Stimulated activated CD8-positive, alpha-beta memory T cell treated with anti-CD3 and anti-CD28 coated beads, Interleukin-15, amount 100 ng/mL, for 24 hours (primary cell): ENCODE measurements around the gene NUP188.
"Not testable (repeated sequence)": the region's sequence is repeated elsewhere in the genome, so short reads cannot be mapped to it uniquely, and the experiment has no call there.

Source experiments
- DNase-seq: peaks from one replicate; pipeline ENCODE4 v3.0.0-alpha.2; 2020; ENCODE audit warnings: low read depth

Gene NUP188

GRCh38 chr9:129028192-129028966 is 80.9 kb downstream of the NUP188 start, which contains the start of gene SH3GLB2:
TSS of gene SH3GLB2 (minus strand) at chr9:129028331. CDS start at chr9:129028154, 177 bp downstream.
- DNase-seq = peak; percentile 98

- no peak for DNase-seq
These were observed 82.7 kb downstream of the NUP188 start for GRCh38 chr9:129030191-129030590.

GRCh38 chr9:129031514-129031913 is 84.0 kb downstream of the NUP188 start:
- DNase-seq = no peak

- no peak for DNase-seq
These were observed 85.2 kb downstream of the NUP188 start for GRCh38 chr9:129032541-129033159.

DNA sequence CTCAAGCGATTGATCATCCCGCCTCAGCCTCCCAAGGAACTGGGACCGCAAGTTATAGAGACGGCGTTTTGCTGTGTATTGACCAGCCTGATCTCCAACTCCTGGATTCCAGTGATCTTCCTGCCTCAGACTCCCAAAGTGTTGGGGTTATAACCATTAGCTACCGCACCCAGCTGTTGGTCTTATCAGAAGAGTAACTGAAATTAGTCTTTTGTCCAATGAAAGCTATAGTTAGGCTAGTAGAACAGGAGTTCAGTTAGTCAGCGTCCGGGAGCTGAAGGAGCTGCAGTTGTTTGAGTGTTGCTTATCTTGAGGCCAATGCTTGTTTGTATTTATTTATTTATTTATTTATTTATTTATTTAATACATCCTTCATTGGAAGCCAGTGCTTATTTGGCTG is 85.7 kb downstream of the NUP188 start:
- no peak for DNase-seq

DNA sequence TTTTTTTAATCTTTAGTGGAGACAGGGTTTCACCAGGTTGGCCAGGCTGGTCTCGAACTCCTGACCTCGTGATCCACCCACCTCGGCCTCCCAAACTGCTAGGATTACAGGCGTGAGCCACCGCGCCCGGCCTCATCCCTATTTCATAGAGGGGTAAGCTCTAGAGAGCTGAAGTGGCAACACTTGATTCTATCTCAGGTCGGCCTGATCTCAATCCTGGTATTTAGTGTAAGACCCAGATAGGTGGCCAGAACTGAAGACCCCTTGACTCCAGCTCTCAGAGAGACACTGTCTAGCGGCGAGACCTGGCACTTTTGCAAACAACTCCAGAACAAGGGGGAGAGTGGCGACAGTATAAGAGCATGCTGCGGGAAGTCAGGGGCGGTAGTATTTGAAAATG is 88.3 kb downstream of the NUP188 start:
- DNase-seq = not testable (repeated sequence)

- DNase-seq = peak; percentile 72
These were observed 88.9 kb downstream of the NUP188 start, which contains the start of gene MIGA2 for GRCh38 chr9:129036241-129036922. TSS of gene MIGA2 (plus strand) at chr9:129036626. CDS start at chr9:129040595, 3,969 bp downstream.

- DNase-seq = no peak
These were observed 89.6 kb downstream of the NUP188 start for GRCh38 chr9:129036923-129037766.

- no peak for DNase-seq
These were observed 90.2 kb downstream of the NUP188 start for GRCh38 chr9:129037767-129038098.

DNA sequence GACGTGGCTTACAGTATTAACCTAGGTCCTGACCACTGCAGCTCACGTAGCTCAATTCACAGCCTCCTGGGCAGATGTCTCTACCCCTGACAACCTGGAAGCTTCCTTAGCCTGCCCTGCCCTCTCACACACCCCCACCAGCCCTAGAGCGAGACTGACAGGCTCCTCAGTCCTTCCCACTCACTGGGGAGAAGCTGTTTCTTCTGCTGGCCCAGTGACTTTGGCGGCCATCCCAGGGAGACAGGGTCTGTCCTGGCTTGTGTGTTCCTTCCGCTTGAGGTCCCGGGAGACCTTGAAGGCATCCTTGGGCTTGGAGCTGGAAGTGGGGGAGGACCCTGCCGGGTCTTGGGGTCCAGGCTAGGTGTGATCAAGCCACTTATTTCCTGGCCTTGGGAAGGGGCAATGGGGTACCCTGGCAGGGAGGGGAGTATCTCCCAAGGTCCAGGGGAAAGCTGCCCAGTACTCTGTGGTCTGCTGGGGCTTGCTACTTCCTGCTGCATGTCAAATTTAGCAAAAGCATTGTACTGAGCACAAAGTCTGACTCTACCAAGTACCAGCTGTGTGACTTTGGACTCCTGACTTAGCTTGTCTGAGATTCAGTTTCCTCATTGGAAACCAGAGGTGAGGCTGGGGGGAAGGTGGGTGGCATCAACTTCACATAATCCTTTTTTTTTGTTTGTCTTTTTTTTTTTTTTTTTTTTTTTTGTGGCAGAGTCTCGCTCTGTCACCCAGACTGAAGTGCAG is 90.8 kb downstream of the NUP188 start:
- no peak for DNase-seq

DNA sequence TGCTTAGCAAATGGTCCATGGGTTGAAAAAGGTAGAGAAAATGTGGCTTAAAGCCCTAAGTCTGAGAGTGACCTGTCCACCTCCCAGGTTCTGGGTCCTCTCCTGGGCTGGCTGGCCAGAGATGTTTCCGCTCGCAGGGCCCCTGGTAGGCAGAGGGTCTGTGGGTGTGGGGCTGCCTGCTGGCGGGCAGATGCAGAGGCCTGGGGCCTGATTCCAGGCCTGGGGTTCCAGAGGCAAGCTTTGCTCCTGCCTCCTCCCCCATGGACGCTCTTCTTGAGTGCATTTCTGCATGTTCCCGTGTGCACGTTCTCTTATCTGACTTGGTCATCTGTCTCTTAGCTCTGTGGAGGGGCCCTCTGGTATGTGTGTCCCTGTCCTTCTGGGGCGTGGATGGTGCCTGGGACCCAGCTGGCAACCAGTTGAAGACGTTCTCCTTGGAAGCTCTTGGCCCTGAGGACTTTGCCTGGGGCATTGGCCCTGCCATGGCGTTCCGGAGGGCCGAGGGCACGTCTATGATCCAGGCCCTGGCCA is 92.7 kb downstream of the NUP188 start:
- DNase-seq = no peak

DNA sequence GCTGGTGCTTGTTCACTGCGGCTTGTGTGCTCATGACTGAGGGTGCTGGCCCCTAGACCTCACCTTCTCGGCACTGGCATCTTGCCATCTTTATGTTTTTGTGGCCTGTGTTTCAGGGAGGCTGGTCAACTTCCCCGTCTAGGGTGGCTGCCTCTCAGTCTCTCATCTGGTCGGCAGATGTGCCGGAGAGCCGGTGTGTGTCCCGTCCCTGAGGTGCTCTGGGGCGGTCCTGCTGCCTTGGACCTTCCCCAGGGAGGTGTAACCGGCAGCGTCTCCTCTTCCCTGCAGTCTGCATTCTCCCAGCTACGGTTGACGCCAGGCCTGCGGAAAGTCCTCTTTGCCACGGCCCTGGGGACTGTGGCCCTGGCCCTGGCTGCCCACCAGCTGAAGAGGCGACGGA is 94.5 kb downstream of the NUP188 start:
- no peak for DNase-seq

- DNase-seq = no peak
These were observed 105.1 kb downstream of the NUP188 start for GRCh38 chr9:129052592-129052991.

- no peak for DNase-seq
These were observed 105.5 kb downstream of the NUP188 start for GRCh38 chr9:129053020-129053419.

DNA sequence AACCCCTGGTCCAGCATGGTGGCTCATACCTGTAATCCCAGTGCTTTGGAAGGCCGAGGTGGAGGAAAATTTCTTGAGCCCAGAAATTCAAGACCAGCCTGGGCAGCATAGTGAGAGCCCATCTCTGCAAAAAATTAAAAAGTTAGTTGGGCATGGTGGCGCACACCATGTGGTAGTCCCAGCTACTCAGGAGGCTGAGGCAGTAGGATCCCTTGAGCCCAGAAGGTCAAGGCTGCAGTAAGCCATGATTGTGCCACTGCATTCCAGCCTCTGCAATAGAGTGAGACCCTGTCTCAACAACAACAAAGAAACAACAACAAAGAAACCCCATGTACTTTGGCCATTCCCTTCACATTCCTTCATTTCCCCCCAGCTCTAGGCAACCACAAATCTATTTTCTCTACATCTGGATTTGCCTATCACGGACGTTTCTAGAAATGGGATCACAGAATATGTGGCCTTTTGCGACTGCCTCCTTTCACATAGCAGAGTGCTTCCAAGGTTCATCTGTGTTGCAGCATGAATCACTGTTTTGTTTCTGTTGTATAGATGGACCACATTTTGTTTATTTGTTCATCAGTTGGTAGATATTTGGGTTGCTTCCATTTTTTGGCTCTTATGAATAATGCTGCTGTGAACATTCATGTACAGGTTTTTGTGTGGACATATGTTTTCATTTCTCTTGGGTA is 106.8 kb downstream of the NUP188 start:
- DNase-seq = no peak
